GM23338 (cell line): ENCODE results near the gene GATA5. TPM values are rescaled to one million over a fixed set of nuclear protein-coding genes. Genes with fewer than 3 reads are reported as not detected.

Experiments used
- ATAC-seq: fragments of 200-7000 bp; cut with Tn5 transposase; 3 replicates; pipeline ENCODE4 v1.9.1; 2020
- DNase-seq: peaks from one replicate; pipeline ENCODE4 v3.0.0-alpha.2; 2015; ENCODE audit warnings: low spot score
- H2AFZ ChIP-seq: fragments of 200-600 bp; sonication (generic); 2 replicates; pipeline ENCODE4 v1.8.0; 2016; ENCODE audit warnings: antibody characterized with exemption, mild to moderate bottlenecking, moderate library complexity
- H3F3A ChIP-seq: fragments of 200-600 bp; sonication (generic); replicated peaks from 2 replicates; pipeline ENCODE4 v1.8.0; 2017; ENCODE audit warnings: antibody characterized with exemption, mixed run types, low read depth
- H3K27ac ChIP-seq: fragments of 200-600 bp; sonication (generic); 2 replicates; pipeline ENCODE4 v1.6.1; 2016; ENCODE audit warnings: low read depth
- H3K27me3 ChIP-seq: fragments of 200-600 bp; sonication (generic); 2 replicates; pipeline ENCODE4 v1.8.0; 2016; ENCODE audit warnings: mild to moderate bottlenecking, mixed run types, moderate library complexity; ENCODE audit not compliant: insufficient read depth
- H3K36me3 ChIP-seq: fragments of 200-600 bp; sonication (generic); 2 replicates; pipeline ENCODE4 v1.8.0; 2016; ENCODE audit warnings: mild to moderate bottlenecking; ENCODE audit not compliant: insufficient read depth
- H3K4me1 ChIP-seq: fragments of 200-600 bp; sonication (generic); 2 replicates; pipeline ENCODE4 v1.8.0; 2016; ENCODE audit warnings: mild to moderate bottlenecking, moderate library complexity; ENCODE audit not compliant: insufficient read depth
- H3K4me2 ChIP-seq: fragments of 200-600 bp; sonication (generic); 2 replicates; pipeline ENCODE4 v1.7.1; 2017; ENCODE audit warnings: mixed run types
- H3K4me3 ChIP-seq: fragments of 200-600 bp; sonication (generic); 2 replicates; pipeline ENCODE4 v1.6.1; 2016; ENCODE audit warnings: mixed run types
- H3K79me2 ChIP-seq: fragments of 200-600 bp; sonication (generic); replicated peaks from 2 replicates; pipeline ENCODE4 v1.8.0; 2017; ENCODE audit warnings: mild to moderate bottlenecking; ENCODE audit not compliant: insufficient read depth
- H3K9me2 ChIP-seq: fragments of 200-600 bp; sonication (generic); 2 replicates; pipeline ENCODE4 v1.8.0; 2017; ENCODE audit not compliant: insufficient read depth
- H4K20me1 ChIP-seq: fragments of 200-600 bp; sonication (generic); replicated peaks from 2 replicates; pipeline ENCODE4 v1.8.0; 2017; ENCODE audit warnings: mild to moderate bottlenecking; ENCODE audit not compliant: insufficient read depth
- H3K27ac Mint-ChIP-seq: 2 replicates; pipeline ENCODE4 v1.8.0; 2020; ENCODE audit warnings: inconsistent platforms, mild to moderate bottlenecking, moderate library complexity, mixed read lengths
- H3K27me3 Mint-ChIP-seq: 3 replicates; pipeline ENCODE4 v1.8.0; 2022; ENCODE audit warnings: low read depth, mild to moderate bottlenecking, moderate library complexity, mixed read lengths, inconsistent platforms; ENCODE audit not compliant: insufficient read depth, poor library complexity
- H3K36me3 Mint-ChIP-seq: 3 replicates; pipeline ENCODE4 v1.8.0; 2021; ENCODE audit warnings: low read depth, mild to moderate bottlenecking, inconsistent platforms, moderate library complexity, mixed read lengths
- H3K4me1 Mint-ChIP-seq: 3 replicates; pipeline ENCODE4 v1.8.0; 2020; ENCODE audit warnings: mild to moderate bottlenecking, inconsistent platforms, mixed read lengths
- H3K4me3 Mint-ChIP-seq: 3 replicates; pipeline ENCODE4 v1.8.0; 2021; ENCODE audit warnings: moderate library complexity, mild to moderate bottlenecking, inconsistent platforms, mixed read lengths
- H3K9me3 Mint-ChIP-seq: 3 replicates; pipeline ENCODE4 v1.8.0; 2020; ENCODE audit warnings: moderate library complexity, mild to moderate bottlenecking, inconsistent platforms, mixed read lengths
- CREB1 ChIP-seq: fragments of 250-450 bp; sonication (Bioruptor Pico); IDR thresholded peaks from 2 replicates; pipeline ENCODE4 v1.5.0; 2020; ENCODE audit warnings: low read depth, mild to moderate bottlenecking, moderate library complexity
- EZH2 ChIP-seq: fragments of 200-600 bp; sonication (generic); IDR thresholded peaks from one replicate; pipeline ENCODE4 v1.8.0; 2017; ENCODE audit warnings: antibody characterized with exemption, mild to moderate bottlenecking, low read depth; ENCODE audit not compliant: unreplicated experiment
- EZH2phosphoT487 ChIP-seq: fragments of 200-600 bp; sonication (generic); IDR thresholded peaks from one replicate; pipeline ENCODE4 v1.8.1; 2018; ENCODE audit warnings: antibody characterized with exemption; ENCODE audit not compliant: unreplicated experiment
- JUNB ChIP-seq: IDR thresholded peaks from one replicate; pipeline ENCODE4 v1.6.1; 2016; ENCODE audit warnings: antibody characterized with exemption; ENCODE audit not compliant: unreplicated experiment
- POLR2AphosphoS5 ChIP-seq: IDR thresholded peaks from 2 replicates; pipeline ENCODE4 v1.6.1; 2016; ENCODE audit warnings: antibody characterized with exemption, low read depth
- STAT1 ChIP-seq: IDR thresholded peaks from one replicate; pipeline ENCODE4 v1.6.1; 2016; ENCODE audit warnings: antibody characterized with exemption; ENCODE audit not compliant: unreplicated experiment
- ZNF114 ChIP-seq: fragments of 250-450 bp; sonication (Bioruptor Pico); IDR thresholded peaks from 2 replicates; pipeline ENCODE4 v1.5.0; 2020; ENCODE audit warnings: mild to moderate bottlenecking, moderate library complexity
- ZNF331 ChIP-seq: fragments of 250-450 bp; sonication (Bioruptor Pico); IDR thresholded peaks from 2 replicates; pipeline ENCODE4 v1.5.0; 2020; ENCODE audit warnings: low read depth, mild to moderate bottlenecking, moderate library complexity
- ZNF462 ChIP-seq: fragments of 250-450 bp; sonication (Bioruptor Pico); IDR thresholded peaks from 2 replicates; pipeline ENCODE4 v1.5.0; 2020; ENCODE audit warnings: mild to moderate bottlenecking, moderate library complexity
- polyA plus RNA-seq: library from polyadenylated mRNA; unstranded; fragments of >200 nt; fragmentation: Nextera tagmentation; extraction: Ambion mirVana; gene quantifications from 2 replicates; pipeline ENCODE4 v1.2.1, GENCODE V29; 2016
- total RNA-seq: library from RNA; depleted of rRNA; stranded (reverse); fragments of >200 nt; shearing (Covaris generic); gene quantifications from 2 replicates; pipeline ENCODE4 v1.2.3, GENCODE V29; 2014
- TF ChIP-seq, protein P1 (sequence below): IDR thresholded peaks from one replicate; pipeline ENCODE4 v1.6.1; 2018; ENCODE audit warnings: antibody characterized with exemption; ENCODE audit not compliant: unreplicated experiment
- TF ChIP-seq, protein P2 (sequence below), 2 experiments: fragments of 200-600 bp in 1 of 2; sonication (generic) in 1 of 2; conservative IDR thresholded peaks; 2 replicates each; pipeline versions ENCODE4 v1.5.1 to v1.6.1; 2016 to 2017; ENCODE audit warnings: antibody characterized with exemption in 2 of 2, low read depth in 2 of 2, mild to moderate bottlenecking in 2 of 2, moderate library complexity in 1 of 2
- TF ChIP-seq, protein P3 (sequence below): IDR thresholded peaks from 2 replicates; pipeline ENCODE4 v1.6.1; 2016; ENCODE audit warnings: antibody characterized with exemption

Gene GATA5
- total and polyA plus RNA-seq, 2 experiments from 2014 or later: 0.60 to 0.73 TPM

GRCh38 chr20:62444286-62444685 lies 31.5 kb downstream of the GATA5 start:
- no peaks in the 10 kb centered on the region for H3K36me3 Mint-ChIP-seq
- H3K9me3 Mint-ChIP-seq: no peaks in the 10 kb centered on the region
- Histone ChIP-seq H3K9me2 (no peaks in the 10 kb centered on the region), H3K36me3 (no peaks in the 10 kb centered on the region), H3K4me2 (no peak overlapping the region), H3K79me2 (no peaks in the 10 kb centered on the region), H3K27ac (no peak overlapping the region), H3F3A (no peaks in the 10 kb centered on the region), H2AFZ (no peak overlapping the region), H3K4me1 (no peaks in the 10 kb centered on the region), H3K27me3 (no peaks in the 10 kb centered on the region), H3K4me3 (no peak overlapping the region), H4K20me1 (no peaks in the 10 kb centered on the region)
- peaks cover 16% of the 10 kb centered on the region for H3K27me3 Mint-ChIP-seq
- TF ChIP-seq JUNB (no peak), ZNF114 (CRISPR knock-in tag) (no peak), ZNF331 (CRISPR knock-in tag) (no peak), ZNF462 (CRISPR knock-in tag) (no peak), EZH2phosphoT487 (no peak), POLR2AphosphoS5 (no peak), STAT1 (no peak), EZH2 (no peak), CREB1 (no peak)
- TF ChIP-seq, protein P1, sequence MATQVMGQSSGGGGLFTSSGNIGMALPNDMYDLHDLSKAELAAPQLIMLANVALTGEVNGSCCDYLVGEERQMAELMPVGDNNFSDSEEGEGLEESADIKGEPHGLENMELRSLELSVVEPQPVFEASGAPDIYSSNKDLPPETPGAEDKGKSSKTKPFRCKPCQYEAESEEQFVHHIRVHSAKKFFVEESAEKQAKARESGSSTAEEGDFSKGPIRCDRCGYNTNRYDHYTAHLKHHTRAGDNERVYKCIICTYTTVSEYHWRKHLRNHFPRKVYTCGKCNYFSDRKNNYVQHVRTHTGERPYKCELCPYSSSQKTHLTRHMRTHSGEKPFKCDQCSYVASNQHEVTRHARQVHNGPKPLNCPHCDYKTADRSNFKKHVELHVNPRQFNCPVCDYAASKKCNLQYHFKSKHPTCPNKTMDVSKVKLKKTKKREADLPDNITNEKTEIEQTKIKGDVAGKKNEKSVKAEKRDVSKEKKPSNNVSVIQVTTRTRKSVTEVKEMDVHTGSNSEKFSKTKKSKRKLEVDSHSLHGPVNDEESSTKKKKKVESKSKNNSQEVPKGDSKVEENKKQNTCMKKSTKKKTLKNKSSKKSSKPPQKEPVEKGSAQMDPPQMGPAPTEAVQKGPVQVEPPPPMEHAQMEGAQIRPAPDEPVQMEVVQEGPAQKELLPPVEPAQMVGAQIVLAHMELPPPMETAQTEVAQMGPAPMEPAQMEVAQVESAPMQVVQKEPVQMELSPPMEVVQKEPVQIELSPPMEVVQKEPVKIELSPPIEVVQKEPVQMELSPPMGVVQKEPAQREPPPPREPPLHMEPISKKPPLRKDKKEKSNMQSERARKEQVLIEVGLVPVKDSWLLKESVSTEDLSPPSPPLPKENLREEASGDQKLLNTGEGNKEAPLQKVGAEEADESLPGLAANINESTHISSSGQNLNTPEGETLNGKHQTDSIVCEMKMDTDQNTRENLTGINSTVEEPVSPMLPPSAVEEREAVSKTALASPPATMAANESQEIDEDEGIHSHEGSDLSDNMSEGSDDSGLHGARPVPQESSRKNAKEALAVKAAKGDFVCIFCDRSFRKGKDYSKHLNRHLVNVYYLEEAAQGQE: no peak
- TF ChIP-seq, protein P2, sequence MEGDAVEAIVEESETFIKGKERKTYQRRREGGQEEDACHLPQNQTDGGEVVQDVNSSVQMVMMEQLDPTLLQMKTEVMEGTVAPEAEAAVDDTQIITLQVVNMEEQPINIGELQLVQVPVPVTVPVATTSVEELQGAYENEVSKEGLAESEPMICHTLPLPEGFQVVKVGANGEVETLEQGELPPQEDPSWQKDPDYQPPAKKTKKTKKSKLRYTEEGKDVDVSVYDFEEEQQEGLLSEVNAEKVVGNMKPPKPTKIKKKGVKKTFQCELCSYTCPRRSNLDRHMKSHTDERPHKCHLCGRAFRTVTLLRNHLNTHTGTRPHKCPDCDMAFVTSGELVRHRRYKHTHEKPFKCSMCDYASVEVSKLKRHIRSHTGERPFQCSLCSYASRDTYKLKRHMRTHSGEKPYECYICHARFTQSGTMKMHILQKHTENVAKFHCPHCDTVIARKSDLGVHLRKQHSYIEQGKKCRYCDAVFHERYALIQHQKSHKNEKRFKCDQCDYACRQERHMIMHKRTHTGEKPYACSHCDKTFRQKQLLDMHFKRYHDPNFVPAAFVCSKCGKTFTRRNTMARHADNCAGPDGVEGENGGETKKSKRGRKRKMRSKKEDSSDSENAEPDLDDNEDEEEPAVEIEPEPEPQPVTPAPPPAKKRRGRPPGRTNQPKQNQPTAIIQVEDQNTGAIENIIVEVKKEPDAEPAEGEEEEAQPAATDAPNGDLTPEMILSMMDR (conservative IDR thresholded peaks at IDR 0.05; ENCODE audit: low read depth in 2 of 2): no peak
- TF ChIP-seq, protein P3, sequence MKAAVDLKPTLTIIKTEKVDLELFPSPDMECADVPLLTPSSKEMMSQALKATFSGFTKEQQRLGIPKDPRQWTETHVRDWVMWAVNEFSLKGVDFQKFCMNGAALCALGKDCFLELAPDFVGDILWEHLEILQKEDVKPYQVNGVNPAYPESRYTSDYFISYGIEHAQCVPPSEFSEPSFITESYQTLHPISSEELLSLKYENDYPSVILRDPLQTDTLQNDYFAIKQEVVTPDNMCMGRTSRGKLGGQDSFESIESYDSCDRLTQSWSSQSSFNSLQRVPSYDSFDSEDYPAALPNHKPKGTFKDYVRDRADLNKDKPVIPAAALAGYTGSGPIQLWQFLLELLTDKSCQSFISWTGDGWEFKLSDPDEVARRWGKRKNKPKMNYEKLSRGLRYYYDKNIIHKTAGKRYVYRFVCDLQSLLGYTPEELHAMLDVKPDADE: no peak
- no peak overlapping the region for H3K4me3 Mint-ChIP-seq
- DNase-seq (no peak), ATAC-seq (no peak)
- H3K27ac Mint-ChIP-seq: no peak overlapping the region
- no peaks in the 10 kb centered on the region for H3K4me1 Mint-ChIP-seq
